DND-41 (cell line): ENCODE measurements around the gene GPR39.

Experiments
- ATAC-seq: fragments of 200-7000 bp; cut with Tn5 transposase; 3 replicates; pipeline ENCODE4 v1.9.1; 2021; ENCODE audit warnings: low read depth; ENCODE audit not compliant: insufficient read depth
- DNase-seq: peaks from one replicate; pipeline ENCODE4 v3.0.0-alpha.2; 2020
- H2AFZ ChIP-seq: 2 replicates; pipeline ENCODE4 v1.6.0; 2012; ENCODE audit warnings: low read depth, low read length
- H3K27ac ChIP-seq: 2 replicates; pipeline ENCODE4 v1.5.1; 2012; ENCODE audit warnings: low read length, inconsistent platforms
- H3K27me3 ChIP-seq: fragments of 200-600 bp; sonication (generic); 2 replicates; pipeline ENCODE4 v1.6.0; 2012; ENCODE audit warnings: low read length, mild to moderate bottlenecking, inconsistent platforms; ENCODE audit not compliant: insufficient read depth, poor library complexity
- H3K36me3 ChIP-seq: 2 replicates; pipeline ENCODE4 v1.5.1; 2012; ENCODE audit warnings: low read length, inconsistent platforms; ENCODE audit not compliant: insufficient read depth
- H3K4me1 ChIP-seq: 2 replicates; pipeline ENCODE4 v1.5.1; 2012; ENCODE audit warnings: mild to moderate bottlenecking, low read length; ENCODE audit not compliant: insufficient read depth
- H3K4me2 ChIP-seq: 2 replicates; pipeline ENCODE4 v1.6.0; 2012; ENCODE audit warnings: mild to moderate bottlenecking, moderate library complexity, low read length, inconsistent platforms; ENCODE audit not compliant: insufficient read depth
- H3K4me3 ChIP-seq, 2 experiments: fragments of 200-600 bp in 1 of 2; shearing (Covaris generic) in 1 of 2; 2 replicates each; pipeline ENCODE4 v1.5.1; 2012 to 2016; ENCODE audit warnings: inconsistent platforms in 2 of 2, low read length in 2 of 2, mild to moderate bottlenecking in 2 of 2, low read depth in 1 of 2, moderate library complexity in 1 of 2
- H3K79me2 ChIP-seq: 2 replicates; pipeline ENCODE4 v1.6.0; 2012; ENCODE audit warnings: low read length, inconsistent platforms; ENCODE audit not compliant: insufficient read depth
- H3K9ac ChIP-seq: 2 replicates; pipeline ENCODE4 v1.6.0; 2012; ENCODE audit warnings: low read depth, mild to moderate bottlenecking, inconsistent platforms, low read length, moderate library complexity
- H3K9me3 ChIP-seq: 2 replicates; pipeline ENCODE4 v1.5.1; 2012; ENCODE audit warnings: low read length, moderate library complexity, mild to moderate bottlenecking, inconsistent platforms; ENCODE audit not compliant: insufficient read depth, severe bottlenecking
- H4K20me1 ChIP-seq: 2 replicates; pipeline ENCODE4 v1.6.0; 2012; ENCODE audit warnings: low read length; ENCODE audit not compliant: insufficient read depth
- EZH2 ChIP-seq: IDR thresholded peaks from 3 replicates; pipeline ENCODE4 v1.6.1; 2012; ENCODE audit warnings: borderline replicate concordance, low read depth, mild to moderate bottlenecking, moderate library complexity, low read length, inconsistent platforms; ENCODE audit not compliant: severe bottlenecking
- TF ChIP-seq, protein P1 (sequence below): IDR thresholded peaks from 2 replicates; pipeline ENCODE4 v1.5.1; 2012; ENCODE audit warnings: borderline replicate concordance, low read length, moderate library complexity, mild to moderate bottlenecking; ENCODE audit not compliant: poor library complexity, severe bottlenecking; ENCODE audit errors: extremely low read depth

GPR39 gene

GRCh38 chr2:132477962-132478361 lies 61.4 kb downstream of the GPR39 start:
- no peak for DNase-seq
- H3K4me3 ChIP-seq = no peak overlapping the region
- H3K4me2 ChIP-seq = no peak overlapping the region
- no peak for ATAC-seq
- no peaks in the 10 kb centered on the region for H3K9me3 ChIP-seq
- H3K27me3 ChIP-seq = no peaks in the 10 kb centered on the region
- H4K20me1 ChIP-seq = no peaks in the 10 kb centered on the region
- H3K36me3 ChIP-seq = no peaks in the 10 kb centered on the region
- H3K4me1 ChIP-seq = no peaks in the 10 kb centered on the region
- no peaks in the 10 kb centered on the region for H3K79me2 ChIP-seq
- H3K9ac ChIP-seq = no peak overlapping the region
- H2AFZ ChIP-seq = no peak overlapping the region
- TF ChIP-seq, protein P1, sequence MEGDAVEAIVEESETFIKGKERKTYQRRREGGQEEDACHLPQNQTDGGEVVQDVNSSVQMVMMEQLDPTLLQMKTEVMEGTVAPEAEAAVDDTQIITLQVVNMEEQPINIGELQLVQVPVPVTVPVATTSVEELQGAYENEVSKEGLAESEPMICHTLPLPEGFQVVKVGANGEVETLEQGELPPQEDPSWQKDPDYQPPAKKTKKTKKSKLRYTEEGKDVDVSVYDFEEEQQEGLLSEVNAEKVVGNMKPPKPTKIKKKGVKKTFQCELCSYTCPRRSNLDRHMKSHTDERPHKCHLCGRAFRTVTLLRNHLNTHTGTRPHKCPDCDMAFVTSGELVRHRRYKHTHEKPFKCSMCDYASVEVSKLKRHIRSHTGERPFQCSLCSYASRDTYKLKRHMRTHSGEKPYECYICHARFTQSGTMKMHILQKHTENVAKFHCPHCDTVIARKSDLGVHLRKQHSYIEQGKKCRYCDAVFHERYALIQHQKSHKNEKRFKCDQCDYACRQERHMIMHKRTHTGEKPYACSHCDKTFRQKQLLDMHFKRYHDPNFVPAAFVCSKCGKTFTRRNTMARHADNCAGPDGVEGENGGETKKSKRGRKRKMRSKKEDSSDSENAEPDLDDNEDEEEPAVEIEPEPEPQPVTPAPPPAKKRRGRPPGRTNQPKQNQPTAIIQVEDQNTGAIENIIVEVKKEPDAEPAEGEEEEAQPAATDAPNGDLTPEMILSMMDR = no peak
- no peak for TF ChIP-seq EZH2
- no peak overlapping the region for H3K27ac ChIP-seq

GRCh38 chr2:132478461-132479105 lies 62.0 kb downstream of the GPR39 start:
- Histone ChIP-seq H3K4me2 (no peak overlapping the region), H3K4me3 (no peak overlapping the region), H4K20me1 (no peaks in the 10 kb centered on the region), H3K9me3 (no peaks in the 10 kb centered on the region), H2AFZ (no peak overlapping the region), H3K9ac (no peak overlapping the region), H3K4me1 (no peaks in the 10 kb centered on the region), H3K27me3 (no peaks in the 10 kb centered on the region), H3K27ac (no peak overlapping the region), H3K79me2 (no peaks in the 10 kb centered on the region), H3K36me3 (no peaks in the 10 kb centered on the region)
- no peak for TF ChIP-seq EZH2
- TF ChIP-seq, protein P1 = no peak
- DNase-seq (no peak), ATAC-seq (no peak)

DNA sequence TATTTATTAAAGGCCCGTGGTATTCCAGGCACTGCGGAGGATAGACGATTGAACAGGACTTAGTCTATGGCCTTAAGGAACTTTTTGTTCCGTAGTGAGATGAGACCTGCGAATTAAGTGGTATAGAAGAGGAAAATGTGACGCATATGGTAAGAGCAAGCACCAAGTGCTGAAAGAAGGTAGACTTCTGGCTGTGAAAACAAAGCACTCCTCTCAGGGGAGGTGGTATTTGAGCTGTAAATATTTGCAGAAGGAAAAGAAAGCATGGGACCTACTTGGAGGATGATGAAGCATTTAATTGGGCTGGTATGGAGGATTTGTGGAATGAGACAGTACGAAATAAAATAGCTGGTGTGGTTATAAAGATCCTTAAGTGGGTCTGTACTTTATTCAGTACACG lies 62.5 kb downstream of the GPR39 start:
- no peaks in the 10 kb centered on the region for H3K4me1 ChIP-seq
- H3K27me3 ChIP-seq = no peaks in the 10 kb centered on the region
- DNase-seq = no peak

More for the DNA sequence above, 62.5 kb downstream of the GPR39 start:
- Histone ChIP-seq H4K20me1 (no peaks in the 10 kb centered on the region), H3K27ac (no peak overlapping the region), H3K36me3 (no peaks in the 10 kb centered on the region), H2AFZ (no peak overlapping the region), H3K9ac (no peak overlapping the region), H3K79me2 (no peaks in the 10 kb centered on the region), H3K4me2 (no peak overlapping the region), H3K4me3 (no peak overlapping the region), H3K9me3 (no peaks in the 10 kb centered on the region)
- ATAC-seq = no peak
- TF ChIP-seq, protein P1 = no peak
- no peak for TF ChIP-seq EZH2
